Activated CD4-positive, alpha-beta T cell treated with anti-CD3 and anti-CD28 coated beads, Interleukin-2, amount 50 U/mL, for 24 hours (primary cell): ENCODE measurements around the gene MYG1.
A peak's percentile ranks its signal among the peaks of the same experiment; 100 is the strongest.

Experiments
- DNase-seq, 2 donors: peaks; one replicate each; pipeline ENCODE4 v3.0.0-alpha.2; 2020; ENCODE audit warnings: low read depth in 1 of 2, low spot score in 1 of 2

MYG1 gene

DNA sequence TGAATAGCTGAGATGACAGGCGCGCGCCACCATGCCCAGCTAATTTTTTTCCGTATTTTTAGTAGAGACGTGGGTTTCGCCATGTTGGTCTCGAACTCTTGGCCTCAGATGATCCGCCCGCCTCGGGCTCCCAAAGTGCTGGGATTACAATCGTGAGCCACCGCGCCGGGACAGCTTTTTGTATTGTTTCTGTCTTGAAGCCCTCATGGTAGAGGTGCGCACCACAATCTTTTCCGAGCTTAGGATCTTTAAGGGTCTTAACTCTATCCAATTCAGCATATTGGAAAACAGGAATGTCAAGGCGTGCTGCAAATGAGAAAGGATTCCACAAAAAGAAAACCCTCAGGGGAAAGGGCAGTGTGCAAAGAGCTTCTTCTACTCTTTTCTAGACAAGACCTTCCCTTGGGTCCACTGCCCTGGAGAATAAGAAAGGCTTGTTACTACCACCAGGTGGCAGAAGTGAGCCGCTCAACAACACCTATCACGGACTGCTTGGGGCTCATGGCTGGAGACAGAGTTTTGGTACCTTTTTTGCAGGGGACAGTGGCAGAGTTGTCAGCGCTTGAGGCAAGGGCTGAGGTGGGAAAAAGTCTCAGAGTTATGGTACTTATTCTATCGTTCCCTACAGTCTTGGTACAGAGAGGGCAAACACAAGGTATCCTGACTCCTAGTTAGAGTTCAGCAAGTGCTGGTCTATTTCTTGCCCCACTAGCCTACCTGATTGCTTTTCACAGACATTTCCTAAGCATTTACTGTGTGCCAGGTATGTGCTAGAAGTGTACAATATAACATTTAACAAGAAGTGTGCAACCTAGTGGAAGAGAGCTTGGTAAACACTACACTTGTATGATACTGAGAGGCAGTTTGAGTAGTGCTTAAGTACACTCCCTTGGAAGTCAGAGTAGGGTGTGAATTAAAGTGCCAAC is 53.1 kb downstream of the MYG1 start:
- peak; percentile 62 to 83 for DNase-seq

GRCh38 chr12:53353257-53353655 is 53.8 kb downstream of the MYG1 start:
- DNase-seq, result no peak

DNA sequence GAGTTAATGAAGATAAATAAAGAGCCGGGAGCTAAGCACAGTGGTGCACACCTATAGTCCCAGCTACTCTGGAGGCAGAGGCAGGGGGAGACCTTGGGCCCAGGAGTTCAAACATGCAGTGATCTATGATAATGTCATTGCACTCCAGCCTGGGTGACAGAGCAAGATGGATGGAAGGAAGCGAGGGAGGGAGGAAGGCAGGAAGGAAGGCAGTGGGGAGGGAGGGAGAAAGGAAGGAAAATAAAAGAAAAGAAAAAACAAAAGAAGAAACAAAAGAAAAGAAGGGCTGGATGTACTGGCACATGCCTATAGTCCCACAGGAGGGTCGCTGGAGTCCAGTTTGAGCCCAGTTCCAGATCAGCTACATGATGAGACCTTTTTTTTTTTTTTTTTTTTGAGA is 55.6 kb downstream of the MYG1 start:
- DNase-seq, result no peak
